ENCODE data around the gene DBN1. TPM values are rescaled to one million over a fixed set of nuclear protein-coding genes. Genes with fewer than 3 reads are reported as not detected.

DBN1 gene
- total and polyA plus RNA-seq, 9 of the 15 experiments (the other 6 are each of a cell fraction or from before 2014, with no cell fraction given): 0.25 to 87.2 (median 27.9) TPM

DNA sequence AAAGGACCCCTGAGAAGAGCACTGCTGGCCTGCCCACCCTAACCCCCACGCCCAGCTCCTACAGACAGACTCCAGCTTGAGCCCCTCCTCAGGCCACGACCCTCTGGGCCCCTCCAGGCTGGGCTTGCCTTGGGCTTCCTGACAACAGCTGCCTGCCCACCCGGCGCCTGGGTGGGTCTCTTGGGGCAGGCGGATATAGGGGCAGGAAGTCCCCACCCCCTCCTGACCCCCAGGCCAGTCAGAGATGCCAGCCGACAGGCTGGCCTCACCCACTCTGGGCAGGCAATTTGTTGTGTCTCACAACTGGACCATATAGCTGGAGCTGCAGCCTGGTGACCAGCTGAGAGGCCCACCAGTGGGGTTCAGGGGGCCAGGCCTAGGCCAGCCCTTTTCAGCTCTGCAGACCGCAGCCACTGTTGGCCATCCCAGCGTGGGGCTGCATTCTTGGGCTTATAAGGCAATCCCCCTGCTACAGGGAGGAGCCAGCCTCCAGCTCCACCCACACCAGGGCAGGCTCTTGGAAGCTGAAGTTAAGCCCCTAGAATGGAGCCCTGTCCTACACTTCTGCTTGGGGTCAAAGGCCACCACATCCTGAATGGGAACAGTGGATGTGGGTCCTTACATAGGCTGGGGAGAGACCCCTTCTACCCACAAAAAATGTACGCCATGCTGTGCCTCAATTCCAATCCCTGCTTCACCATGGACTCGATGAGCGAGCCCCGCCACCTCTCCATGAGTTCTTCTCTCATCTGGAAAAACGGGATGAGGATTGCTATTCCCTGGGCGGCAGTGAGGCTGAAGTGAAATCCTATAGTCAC is 22.0 kb upstream of the DBN1 start (continued):
- peak; percentile 14; the same call in 1 of the 2 replicates for TF ChIP-seq ZBTB7A (IDR thresholded peaks at IDR 0.05; ENCODE audit: borderline replicate concordance, control insufficient read depth, low read depth, low read length)
- TF ChIP-seq BHLHE40 (IDR thresholded peaks at IDR 0.05; ENCODE audit: low read length): no peak
- TF ChIP-seq, protein P1, sequence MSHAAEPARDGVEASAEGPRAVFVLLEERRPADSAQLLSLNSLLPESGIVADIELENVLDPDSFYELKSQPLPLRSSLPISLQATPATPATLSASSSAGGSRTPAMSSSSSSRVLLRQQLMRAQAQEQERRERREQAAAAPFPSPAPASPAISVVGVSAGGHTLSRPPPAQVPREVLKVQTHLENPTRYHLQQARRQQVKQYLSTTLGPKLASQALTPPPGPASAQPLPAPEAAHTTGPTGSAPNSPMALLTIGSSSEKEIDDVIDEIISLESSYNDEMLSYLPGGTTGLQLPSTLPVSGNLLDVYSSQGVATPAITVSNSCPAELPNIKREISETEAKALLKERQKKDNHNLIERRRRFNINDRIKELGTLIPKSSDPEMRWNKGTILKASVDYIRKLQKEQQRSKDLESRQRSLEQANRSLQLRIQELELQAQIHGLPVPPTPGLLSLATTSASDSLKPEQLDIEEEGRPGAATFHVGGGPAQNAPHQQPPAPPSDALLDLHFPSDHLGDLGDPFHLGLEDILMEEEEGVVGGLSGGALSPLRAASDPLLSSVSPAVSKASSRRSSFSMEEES (CRISPR knock-in tag; IDR thresholded peaks at IDR 0.05): no peak
- TF ChIP-seq, protein P2, sequence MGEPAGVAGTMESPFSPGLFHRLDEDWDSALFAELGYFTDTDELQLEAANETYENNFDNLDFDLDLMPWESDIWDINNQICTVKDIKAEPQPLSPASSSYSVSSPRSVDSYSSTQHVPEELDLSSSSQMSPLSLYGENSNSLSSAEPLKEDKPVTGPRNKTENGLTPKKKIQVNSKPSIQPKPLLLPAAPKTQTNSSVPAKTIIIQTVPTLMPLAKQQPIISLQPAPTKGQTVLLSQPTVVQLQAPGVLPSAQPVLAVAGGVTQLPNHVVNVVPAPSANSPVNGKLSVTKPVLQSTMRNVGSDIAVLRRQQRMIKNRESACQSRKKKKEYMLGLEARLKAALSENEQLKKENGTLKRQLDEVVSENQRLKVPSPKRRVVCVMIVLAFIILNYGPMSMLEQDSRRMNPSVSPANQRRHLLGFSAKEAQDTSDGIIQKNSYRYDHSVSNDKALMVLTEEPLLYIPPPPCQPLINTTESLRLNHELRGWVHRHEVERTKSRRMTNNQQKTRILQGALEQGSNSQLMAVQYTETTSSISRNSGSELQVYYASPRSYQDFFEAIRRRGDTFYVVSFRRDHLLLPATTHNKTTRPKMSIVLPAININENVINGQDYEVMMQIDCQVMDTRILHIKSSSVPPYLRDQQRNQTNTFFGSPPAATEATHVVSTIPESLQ (CRISPR knock-in tag; IDR thresholded peaks at IDR 0.05): no peak
- TF ChIP-seq ZNF253 (CRISPR knock-in tag; conservative IDR thresholded peaks at IDR 0.05): no peak
- TF ChIP-seq NCOA4 (IDR thresholded peaks at IDR 0.05; ENCODE audit: partially characterized antibody): no peak
- no peak for TF ChIP-seq NELFE (IDR thresholded peaks at IDR 0.05; ENCODE audit: insufficient read depth, insufficient read length)
- TF ChIP-seq, protein P3, sequence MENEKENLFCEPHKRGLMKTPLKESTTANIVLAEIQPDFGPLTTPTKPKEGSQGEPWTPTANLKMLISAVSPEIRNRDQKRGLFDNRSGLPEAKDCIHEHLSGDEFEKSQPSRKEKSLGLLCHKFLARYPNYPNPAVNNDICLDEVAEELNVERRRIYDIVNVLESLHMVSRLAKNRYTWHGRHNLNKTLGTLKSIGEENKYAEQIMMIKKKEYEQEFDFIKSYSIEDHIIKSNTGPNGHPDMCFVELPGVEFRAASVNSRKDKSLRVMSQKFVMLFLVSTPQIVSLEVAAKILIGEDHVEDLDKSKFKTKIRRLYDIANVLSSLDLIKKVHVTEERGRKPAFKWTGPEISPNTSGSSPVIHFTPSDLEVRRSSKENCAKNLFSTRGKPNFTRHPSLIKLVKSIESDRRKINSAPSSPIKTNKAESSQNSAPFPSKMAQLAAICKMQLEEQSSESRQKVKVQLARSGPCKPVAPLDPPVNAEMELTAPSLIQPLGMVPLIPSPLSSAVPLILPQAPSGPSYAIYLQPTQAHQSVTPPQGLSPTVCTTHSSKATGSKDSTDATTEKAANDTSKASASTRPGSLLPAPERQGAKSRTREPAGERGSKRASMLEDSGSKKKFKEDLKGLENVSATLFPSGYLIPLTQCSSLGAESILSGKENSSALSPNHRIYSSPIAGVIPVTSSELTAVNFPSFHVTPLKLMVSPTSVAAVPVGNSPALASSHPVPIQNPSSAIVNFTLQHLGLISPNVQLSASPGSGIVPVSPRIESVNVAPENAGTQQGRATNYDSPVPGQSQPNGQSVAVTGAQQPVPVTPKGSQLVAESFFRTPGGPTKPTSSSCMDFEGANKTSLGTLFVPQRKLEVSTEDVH (IDR thresholded peaks at IDR 0.05; ENCODE audit: low read depth, partially characterized antibody): no peak
- no peak for TF ChIP-seq ARNT (IDR thresholded peaks at IDR 0.05)
- TF ChIP-seq EZH2 (IDR thresholded peaks at IDR 0.05; ENCODE audit: borderline replicate concordance, low read depth, low read length): no peak
- TF ChIP-seq IRF2 (CRISPR knock-in tag; IDR thresholded peaks at IDR 0.05): no peak
- TF ChIP-seq SAP30 (IDR thresholded peaks at IDR 0.05; ENCODE audit: borderline replicate concordance, insufficient read depth, low read depth, low read length, poor library complexity, severe bottlenecking): no peak
- TF ChIP-seq EP300 (IDR thresholded peaks at IDR 0.05; ENCODE audit: low read length): no peak
- peak; percentile 28 for TF ChIP-seq RBM22 (IDR thresholded peaks at IDR 0.05; ENCODE audit: low read depth, low read length, poor library complexity, severe bottlenecking)
- no peak for TF ChIP-seq SP2 (IDR thresholded peaks at IDR 0.05; ENCODE audit: extremely low read depth, low read depth, low read length, poor library complexity, severe bottlenecking)
- TF ChIP-seq, protein P4, sequence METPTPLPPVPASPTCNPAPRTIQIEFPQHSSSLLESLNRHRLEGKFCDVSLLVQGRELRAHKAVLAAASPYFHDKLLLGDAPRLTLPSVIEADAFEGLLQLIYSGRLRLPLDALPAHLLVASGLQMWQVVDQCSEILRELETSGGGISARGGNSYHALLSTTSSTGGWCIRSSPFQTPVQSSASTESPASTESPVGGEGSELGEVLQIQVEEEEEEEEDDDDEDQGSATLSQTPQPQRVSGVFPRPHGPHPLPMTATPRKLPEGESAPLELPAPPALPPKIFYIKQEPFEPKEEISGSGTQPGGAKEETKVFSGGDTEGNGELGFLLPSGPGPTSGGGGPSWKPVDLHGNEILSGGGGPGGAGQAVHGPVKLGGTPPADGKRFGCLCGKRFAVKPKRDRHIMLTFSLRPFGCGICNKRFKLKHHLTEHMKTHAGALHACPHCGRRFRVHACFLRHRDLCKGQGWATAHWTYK (CRISPR knock-in tag; IDR thresholded peaks at IDR 0.05): no peak
- TF ChIP-seq TSC22D4 (tag; IDR thresholded peaks at IDR 0.05): no peak
- TF ChIP-seq CBX8 (IDR thresholded peaks at IDR 0.05; ENCODE audit: borderline replicate concordance, extremely low read depth, low read depth, low read length, poor library complexity, severe bottlenecking): no peak
- no peak for TF ChIP-seq TRIM28 (IDR thresholded peaks at IDR 0.05)

Measured in K562 (cell line).